Ovary (tissue), 3 donors: ENCODE results near the gene EDDM3A.

Experiments
- CTCF ChIP-seq, 3 donors: fragments of 450-650 bp in 2 of 3; fragments of 200-600 bp in 1 of 3; IDR thresholded peaks; one replicate each; pipeline versions ENCODE4 v1.5.1 to v1.8.0; 2016 to 2022; ENCODE audit warnings: antibody characterized with exemption in 3 of 3, mild to moderate bottlenecking in 1 of 3
- POLR2A ChIP-seq: fragments of 450-650 bp; IDR thresholded peaks from one replicate; pipeline ENCODE4 v1.6.1; 2017; ENCODE audit warnings: antibody characterized with exemption, mild to moderate bottlenecking, moderate library complexity
- donor health status: DM: no; HTN: no; CAD: no.

- TF ChIP-seq CTCF (IDR thresholded peaks at IDR 0.05) (no peak), POLR2A (no peak)
These were observed 23.7 kb downstream of the EDDM3A start for GRCh38 chr14:20769421-20769820.
